GM18508 (cell line): ENCODE measurements around the gene OR52E4.

Experiments
- ATAC-seq: cut with Tn5 transposase; IDR thresholded peaks from one replicate; pipeline ENCODE4 v1.9.1; 2021; ENCODE audit warnings: moderate number of reproducible peaks; ENCODE audit not compliant: insufficient read depth, unreplicated experiment

The OR52E4 gene

DNA sequence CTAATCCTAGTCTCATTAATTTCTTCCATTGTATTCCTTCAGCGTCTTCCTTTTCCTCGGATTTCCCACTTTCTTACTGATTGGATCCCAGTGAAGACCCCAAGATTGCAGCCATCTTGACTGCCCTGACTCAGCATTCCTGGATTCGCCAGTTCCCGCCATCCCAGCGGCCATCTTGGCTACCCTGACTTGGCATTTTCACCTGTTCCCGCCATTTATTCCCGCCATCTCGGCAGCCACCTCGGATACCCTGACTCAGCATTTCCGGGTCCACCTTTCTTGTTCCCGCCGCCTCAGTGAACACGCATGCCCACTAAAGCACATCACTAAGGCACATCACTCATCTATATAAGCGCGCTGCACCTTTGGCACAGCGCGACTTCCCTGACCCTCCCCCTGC lies 47.8 kb downstream of the OR52E4 start:
- ATAC-seq: no peak

DNA sequence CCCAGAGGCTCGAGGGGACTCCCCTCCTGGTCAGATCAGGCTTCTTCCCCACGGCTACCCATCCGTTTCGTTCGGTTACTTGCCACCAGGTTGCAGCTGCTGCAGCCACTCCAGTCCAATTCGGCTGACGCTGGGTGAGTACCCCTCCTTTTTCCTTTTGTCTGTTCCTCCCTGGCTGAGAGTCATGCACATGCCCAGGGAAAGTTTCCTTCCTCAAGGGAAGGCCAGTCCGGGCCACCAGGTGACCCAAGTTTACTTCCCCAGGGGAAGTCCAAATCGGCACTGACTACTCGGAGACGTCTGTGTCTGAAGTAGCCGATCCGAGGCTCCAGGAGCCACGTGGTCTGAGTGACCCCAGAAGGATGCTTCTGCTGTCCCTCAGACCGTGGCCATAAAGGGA lies 48.4 kb downstream of the OR52E4 start:
- ATAC-seq: no peak

DNA sequence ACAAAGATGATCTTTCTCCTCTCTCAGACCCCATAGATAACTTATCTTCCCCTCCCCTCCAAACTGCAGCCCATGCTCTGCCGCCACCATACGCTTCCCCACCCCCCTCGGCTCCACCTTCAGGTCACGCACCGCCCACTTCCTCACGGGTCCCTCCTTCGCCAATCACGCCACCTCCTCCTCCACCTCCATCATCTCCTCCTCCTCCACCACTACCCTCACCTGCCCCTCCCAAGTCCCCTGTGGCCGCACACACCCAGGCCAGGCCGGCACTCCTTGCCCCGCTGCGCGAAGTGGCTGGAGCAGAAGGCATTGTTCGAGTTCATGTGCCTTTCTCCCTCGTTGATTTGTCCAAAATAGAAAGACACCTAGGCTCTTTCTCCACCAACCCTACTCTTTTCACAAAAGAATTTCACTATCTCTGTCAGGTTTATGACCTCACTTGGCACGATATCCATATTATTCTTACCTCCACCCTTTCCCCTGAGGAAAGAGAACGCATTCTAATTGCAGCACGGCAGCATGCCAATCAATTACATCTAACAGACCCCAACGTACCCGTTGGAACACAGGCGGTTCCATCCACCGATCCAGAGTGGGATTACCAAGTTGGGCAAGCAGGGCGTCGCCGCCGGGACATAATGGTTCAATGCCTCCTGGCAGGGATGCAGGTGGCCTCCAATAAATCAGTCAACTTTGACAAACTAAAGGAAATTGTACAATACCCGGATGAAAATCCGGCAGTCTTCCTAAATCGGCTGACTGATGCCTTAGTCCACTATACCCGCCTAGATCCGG lies 49.3 kb downstream of the OR52E4 start:
- no peak for ATAC-seq

DNA sequence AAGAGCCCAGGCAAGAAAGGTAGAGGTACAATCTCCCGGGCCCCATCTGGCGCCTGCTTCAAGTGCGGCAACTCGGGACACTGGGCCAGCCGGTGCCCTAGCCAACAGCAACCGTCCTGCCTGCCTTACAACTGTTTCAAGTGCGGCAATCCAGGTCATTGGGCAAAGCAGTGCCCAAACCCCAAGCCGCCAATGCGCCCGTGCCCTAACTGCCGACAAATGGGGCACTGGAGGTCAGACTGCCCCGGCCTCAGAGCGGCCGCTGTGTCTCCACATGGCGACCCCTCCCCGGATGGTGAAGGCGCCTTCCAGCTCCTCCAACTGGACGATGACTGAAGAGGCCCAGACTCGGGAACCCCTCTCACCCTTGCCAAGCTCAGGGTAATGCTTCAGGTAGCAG lies 50.2 kb downstream of the OR52E4 start:
- no peak for ATAC-seq

DNA sequence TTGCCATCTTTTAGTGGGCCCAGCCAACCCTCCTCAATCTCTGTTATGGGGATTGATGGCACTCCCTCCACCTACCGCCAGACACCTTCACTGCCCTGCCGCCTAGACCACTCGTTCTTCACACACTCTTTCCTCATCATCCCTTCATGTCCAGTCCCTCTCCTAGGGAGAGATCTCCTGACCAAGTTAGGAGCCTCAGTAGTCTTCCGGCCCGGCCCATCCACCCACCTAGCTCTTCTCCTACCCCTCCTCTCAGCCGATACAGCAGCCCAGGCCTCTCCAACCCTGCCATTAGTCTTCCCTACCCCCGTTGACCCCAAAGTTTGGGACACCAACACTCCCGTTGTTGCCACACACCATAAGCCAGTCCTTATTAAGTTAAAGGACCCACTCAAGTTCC lies 50.6 kb downstream of the OR52E4 start:
- no peak for ATAC-seq

GRCh38 chr11:5932671-5933070 lies 52.2 kb downstream of the OR52E4 start:
- no peak for ATAC-seq

DNA sequence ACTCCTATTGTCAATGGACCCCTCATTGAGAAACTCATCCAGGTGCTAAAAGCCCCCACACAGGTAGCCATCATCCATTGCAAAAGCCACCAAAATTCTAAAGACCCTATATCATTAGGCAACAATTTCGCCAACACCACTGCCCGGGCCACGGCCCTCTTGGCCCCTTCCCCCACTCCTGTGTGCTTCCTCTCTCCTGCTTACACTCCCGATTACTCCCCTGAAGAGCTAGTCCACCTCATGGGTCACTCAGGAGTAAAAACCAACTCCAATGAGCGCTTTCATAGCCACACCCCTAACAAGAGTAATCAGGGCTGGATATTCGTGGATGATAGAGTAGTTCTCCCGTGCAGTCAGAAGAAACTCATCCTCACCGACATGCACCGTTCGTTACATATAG lies 52.7 kb downstream of the OR52E4 start:
- no peak for ATAC-seq
